NAMALWA (cell line): ENCODE data around the gene TACC2.

Source experiments
- DNase-seq: peaks from one replicate; pipeline ENCODE4 v3.0.0-alpha.2; 2015; ENCODE audit warnings: low spot score

Gene TACC2

DNA sequence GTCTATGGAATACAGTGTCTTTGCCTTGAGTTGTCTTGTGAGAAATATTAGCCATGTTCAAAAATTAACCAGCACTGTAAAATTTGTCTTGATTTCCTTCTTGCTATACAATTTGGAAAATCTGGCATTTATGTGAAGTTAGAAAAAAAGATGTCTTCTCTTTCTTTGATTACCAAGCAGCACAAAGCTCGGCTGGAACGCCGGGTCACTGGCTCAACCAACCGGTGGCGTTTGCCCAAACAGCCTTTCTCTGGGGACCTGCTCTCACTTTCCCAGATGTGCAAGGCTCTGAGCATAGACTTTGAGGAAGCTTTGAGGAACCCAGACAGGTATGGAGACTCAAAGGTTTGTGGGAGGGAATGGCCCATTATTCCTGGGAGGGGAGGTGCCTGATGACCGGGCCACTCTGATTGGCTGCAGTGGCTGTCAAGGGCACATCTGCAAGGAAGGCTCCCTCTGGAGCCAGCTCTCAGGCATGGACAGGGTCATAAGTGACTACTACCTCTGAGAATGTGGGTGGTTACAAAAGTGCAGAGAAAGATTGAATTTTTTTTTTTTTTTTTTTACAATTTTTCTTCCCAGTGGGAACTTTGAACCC, 287.7 kb downstream of the TACC2 start:
- DNase-seq: no peak

DNA sequence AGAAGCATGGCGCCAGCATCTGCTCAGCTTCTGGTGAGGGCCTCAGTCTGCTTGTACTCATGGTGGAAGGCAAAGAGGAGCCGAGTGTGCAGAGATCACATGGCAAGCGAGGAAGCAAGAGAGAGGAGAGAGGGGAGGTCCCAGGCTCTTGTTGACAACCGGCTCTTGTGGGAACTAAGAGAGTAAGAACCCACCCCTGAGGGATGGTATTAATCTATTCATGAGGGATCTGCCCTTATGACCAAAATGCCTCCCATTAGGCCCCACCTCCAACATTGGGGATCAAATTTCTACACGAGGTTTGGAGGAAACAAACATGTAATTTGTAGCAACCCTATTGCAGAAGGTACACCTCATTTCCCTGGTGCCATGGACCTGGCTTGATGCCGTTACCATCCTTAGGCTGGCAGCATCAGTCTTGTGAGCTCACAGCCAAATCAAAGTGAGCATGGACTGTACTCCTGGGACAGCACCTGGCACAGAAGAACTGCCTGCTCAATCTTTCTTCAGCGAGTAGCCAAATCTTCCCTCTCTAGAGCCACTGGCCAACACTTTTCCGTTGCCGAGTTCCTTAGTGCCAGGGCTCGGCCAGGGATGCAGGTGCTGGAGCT, 288.7 kb downstream of the TACC2 start:
- DNase-seq: no peak

DNA sequence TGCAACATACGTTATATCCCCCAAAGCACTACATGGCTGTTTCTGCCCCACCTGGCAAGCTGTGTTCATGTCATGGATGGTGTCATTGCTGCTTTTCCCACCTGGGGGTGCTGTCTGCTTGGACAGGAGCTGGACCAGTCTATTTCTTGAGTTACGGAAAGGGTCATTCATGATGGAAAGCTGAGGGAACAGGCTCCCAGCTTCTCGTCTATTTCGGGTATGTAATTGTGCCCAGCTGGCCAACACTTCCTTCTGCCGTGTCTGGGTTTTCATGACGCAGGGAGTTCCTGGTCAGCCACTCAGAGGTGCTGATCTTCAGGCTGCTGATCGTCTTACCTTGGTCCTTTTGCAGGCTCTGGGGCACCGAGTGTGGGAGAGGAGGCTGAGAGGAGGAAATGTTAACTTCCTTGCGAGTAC, 290.8 kb downstream of the TACC2 start:
- DNase-seq: peak; percentile 38

DNA sequence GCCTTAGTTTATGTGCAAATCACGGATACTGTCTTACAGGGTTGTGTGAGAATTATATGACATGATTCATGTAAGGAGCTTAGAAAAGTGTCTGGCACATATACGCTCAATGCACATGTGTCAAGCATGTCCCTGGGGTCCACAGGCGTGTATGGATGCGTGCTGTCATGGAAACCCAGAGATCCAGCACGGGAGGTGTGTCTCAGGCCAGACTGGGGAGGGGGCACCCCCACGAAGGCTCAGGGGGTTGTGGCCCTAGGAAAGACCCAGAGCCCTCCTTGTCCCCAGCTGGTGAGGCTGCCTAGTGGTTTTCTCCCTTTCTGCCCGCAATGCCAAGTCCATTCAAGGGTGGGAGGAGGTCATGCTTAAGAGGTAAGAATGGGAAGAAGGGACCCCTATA, 291.2 kb downstream of the TACC2 start:
- DNase-seq: no peak

DNA sequence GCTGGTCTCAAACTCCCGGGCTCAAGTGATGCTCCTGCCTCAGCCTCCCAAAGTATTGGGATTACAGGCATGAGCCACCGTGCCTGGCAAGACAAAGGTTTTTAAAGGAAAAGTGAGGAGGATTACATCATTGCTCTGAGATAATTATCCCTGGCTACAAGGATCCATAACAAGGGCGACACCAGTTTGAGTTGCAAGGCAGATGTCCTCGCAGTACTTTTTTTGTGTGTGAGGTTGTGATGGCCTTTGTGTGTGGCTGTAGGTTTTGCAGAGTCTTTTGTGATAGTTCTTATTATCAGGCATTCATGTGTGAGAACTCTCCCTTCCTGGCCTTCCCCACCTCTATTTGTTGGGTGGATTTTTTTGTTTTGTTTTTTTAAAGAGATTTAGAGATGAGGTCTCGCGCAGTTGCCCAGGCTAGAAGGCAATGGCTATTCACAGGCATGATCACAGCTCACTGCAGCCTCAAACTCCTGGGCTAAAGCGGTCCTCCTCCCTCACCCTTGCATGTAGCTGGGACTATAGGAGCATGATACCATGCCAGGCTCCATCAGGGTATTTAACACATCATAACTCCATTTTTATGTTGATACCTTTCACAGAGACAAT, 292.2 kb downstream of the TACC2 start:
- DNase-seq: no peak

DNA sequence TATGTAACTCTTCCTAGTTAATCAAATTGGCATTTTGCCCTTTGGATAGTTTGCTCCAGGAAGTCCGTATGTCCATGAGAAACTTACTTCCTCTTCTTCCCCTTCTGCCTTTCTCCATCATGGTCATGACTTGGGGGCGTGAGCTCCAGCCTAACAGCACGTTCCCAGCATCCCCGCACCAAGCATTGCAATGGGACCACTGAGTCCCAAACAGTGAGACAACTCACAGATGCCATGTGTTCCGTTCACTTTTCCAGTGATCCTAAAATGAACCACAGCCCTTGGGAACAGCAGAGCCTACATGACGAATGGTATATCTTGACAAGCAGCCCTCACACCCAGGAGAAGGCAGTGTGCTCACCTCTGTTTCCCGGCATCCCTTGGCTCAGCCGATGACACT, 292.8 kb downstream of the TACC2 start:
- no peak for DNase-seq

DNA sequence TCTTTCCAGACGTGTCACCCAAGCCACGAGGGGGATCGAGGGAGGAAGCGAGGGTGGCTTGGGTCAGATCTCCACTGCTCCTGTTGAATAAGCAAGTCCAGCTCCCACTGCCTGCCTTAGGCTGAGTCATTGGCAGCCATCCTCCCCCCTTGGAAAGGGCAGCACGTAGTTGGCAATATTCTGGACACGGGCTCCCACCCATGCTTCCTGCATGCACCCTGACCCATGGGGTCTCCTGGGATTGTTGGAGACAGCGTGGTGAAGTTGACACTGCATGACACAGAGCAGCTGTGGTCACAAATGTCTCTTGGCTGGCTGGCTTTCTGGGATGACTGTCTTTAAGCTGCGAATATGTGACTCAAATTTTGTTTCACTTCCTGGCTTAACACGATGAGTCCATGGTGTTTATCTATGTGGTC, 293.3 kb downstream of the TACC2 start:
- no peak for DNase-seq

DNA sequence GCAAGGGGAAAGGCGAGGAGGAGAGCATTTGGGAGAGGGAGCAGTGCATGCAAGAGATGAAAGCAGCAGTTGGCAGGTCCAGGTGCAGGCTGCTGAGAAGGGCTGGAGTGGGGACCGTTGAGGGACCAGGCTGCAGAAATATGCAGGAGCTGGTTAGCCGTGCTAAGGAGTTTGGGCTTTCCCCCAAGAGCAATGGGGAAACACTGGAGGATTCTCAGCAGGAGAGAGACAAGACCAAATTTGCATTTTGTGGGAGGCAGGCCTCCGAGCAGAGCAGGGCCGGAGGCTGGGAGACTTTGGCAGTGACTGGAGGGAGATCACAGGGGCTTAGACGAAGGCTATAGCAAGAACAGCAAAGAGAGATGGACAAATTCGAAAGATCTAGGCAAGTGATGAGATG, 293.9 kb downstream of the TACC2 start:
- no peak for DNase-seq

DNA sequence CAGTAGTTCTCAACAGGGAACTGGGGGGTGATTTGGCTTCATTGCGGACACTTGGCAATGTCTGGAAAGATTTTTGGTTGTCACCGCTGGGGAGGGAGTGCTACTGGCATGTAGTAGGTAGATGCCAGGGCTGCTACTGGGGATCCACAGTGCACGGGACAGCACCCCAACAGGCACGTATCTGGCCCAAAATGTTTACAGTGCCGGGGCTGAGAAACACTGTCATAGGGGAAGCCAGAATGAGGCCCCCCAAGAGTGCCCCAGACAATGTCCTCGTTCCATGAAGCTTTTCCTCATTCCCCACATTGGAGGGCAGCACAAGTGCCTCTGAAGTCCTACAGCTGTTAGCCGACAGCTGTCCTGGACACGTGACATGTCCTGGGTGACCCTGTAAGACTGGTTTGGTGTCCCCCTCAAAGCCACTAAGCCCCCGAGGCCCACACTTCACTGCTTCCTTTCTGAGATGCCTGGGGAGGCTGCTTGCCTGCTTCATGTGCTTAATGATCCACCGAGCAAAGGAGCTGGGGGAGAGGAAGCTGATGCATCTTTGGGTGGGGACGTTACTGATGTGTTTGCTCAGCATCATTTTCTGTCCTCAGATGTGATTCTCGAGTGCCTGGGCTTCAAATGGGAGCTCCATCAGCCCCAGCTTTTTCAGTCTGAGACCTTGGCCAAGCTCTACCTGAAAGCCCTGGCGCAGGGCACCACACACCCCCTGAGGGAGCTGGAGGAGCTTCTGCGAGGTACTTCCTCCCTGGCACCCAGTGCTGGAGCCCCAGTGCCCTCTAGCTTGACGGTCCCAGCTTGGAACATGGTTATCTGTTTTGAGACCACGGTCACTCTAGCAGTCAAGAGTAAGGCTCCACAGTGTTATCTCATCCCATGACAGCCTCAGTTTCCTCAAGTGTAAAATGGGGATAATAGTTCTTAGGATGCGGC, 296.8 kb downstream of the TACC2 start:
- DNase-seq: no peak

DNA sequence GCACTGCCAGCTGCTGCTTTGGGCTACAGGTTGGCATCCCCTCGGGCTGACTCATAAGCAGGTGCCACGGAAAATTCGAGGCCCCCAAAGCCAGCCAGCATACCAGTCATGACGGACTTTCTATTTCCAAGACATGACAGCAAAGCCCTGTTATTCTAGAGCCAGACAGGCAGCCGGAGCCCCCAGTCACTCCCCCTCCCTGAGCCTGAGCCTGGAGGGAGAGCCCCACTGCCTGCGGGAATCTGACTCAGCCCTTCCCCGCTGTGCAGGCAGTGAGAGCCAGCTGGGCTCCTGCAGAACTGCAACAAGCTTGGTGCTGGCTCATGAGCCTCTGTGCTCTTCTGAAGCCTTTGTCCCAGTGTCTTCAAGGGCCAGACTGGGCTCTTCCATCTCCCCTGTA, 297.9 kb downstream of the TACC2 start:
- DNase-seq: no peak

DNA sequence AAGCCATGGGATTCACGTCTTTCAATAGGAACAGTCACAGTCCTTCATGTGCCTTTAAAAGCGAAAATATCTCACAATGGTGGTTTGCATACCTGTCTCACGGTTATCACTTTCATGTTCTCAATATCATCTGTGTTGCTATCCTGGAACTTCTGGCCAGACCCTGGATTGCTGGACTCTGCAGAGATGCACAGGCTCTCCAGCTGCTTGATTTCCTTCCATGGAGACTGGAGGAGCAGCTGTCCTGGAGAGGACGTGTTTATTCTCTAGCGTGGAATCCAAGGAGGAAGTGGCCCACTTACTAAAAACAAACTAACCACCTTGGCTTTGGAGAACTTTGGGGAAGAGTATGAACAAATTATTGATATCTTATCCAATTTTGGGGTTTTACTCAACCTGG, 298.6 kb downstream of the TACC2 start:
- no peak for DNase-seq

DNA sequence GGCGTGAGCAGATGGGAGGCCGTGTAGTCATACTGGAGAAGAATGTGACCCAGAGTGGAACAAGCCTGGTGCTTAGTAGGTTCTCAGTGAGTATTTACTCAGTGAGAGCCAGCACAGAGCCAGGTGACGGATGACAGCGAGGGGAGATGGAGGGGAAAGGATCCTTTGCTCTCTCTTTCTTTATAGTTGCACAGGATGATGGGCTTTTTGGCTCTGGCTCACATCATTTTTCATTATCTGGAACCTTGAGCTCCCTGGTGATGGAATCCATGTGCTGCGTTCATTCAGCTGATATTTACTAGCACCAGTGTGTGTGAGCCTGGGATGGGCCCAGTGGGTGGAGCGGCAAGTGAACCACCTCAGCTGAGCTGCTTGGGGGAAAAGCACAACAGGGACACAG, 299.3 kb downstream of the TACC2 start:
- DNase-seq: no peak

DNA sequence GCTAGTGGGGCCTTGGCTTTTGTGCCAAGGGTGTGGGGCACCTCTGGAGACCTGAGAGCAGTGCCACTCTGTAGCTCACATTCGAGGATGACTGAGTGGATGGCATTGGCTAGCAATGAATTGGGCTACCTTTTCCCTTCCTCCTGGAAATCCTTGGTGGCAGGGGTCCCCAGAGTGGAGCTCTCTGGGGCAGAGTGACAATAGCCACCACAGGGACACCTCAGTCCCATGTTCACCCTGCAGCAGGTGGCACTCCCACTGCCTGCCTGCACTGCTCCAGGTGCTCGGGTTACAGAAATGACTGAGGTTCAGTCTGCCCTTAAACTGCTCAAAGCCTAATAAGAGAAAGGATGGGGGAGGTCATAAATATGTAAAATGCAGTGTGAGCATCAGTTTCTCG, 300.0 kb downstream of the TACC2 start:
- no peak for DNase-seq

DNA sequence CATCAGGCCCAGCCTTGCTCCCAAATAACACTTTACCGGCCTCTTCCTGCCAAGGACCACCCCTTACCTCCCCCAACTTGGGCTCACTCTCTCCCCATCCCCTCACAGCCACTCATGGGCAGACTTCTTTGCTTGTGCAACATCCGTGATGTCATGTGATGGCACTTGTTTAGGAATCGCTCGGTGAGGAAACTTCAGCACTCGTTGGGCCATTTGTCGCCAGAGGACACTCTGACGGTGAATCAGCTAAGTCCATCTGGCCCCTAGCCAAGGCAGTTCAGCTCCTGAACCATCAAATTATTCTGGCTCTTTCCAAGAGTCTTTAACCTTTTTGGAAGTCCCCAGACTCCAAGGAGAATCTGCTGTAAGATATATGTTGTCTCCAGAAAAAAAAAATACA, 301.4 kb downstream of the TACC2 start:
- no peak for DNase-seq

DNA sequence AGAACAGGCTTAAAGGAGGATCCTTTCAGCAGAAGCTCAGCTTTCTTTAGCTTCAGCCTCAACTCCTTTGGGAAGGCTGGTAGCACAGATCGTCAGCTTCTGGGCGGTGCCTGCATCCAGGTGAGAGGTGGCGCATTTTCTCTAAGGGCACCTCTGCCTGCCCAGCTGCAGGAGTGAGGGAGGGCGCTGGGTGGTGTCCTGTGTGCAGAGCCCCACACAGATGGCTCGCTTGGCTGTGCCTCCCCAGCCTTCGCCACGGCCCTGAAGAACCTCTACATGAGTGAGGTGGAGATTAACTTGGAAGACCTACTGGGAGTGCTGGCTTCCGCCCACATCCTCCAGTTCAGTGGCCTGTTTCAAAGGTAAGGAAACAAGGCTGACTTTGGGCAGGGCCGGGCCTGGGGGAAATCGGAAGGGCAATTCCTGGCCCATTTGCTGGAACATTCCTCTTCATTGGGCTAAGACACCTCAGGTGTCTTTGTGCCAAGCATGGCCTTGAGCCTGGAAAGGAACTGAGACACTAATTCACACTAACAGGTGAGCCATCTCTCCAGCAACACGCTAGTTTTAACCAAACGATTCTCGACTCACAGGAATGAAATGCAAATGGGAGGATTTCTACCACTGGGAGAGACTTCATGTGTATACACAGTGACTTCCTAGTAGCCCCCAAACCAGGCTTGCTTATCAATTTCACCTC, 302.0 kb downstream of the TACC2 start:
- no peak for DNase-seq

DNA sequence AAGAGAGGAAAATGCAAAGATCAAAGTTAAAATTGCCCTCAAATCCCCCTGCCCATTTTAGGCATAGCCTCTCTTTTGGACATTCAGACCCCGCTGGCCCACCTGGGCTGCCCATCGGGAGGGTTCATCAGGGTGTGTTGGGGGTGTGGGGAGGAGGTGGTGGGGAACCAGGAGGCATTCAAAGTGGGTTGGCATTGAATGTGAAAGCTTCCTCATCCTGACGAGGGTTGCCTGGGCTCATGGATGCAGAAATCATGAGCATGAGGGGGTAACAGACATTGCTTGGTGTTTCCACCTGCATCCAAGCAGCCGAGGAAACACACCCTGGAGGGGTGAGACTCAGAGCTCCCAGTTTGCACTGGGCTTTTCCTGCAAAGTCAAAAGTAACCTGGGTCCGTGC, 302.8 kb downstream of the TACC2 start:
- DNase-seq: no peak

DNA sequence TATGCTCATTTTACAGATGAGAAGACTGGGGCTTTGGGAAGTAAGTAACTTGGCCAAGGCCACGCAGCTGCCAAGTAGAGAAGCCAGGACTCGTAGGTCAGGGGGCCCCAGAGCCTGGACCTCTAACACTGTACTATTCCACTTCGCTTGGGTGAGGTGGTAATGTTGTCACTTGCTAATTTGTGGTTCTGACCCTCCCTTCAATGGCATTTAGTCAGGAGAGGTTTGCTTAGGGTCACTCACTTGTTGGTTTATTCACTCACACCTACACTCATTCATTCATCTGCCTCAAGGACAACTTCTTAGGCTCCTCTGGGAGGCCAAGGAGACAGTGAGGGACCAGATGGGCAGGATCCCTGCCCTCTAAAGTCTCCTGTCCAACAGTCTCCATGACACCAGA, 303.4 kb downstream of the TACC2 start:
- no peak for DNase-seq

DNA sequence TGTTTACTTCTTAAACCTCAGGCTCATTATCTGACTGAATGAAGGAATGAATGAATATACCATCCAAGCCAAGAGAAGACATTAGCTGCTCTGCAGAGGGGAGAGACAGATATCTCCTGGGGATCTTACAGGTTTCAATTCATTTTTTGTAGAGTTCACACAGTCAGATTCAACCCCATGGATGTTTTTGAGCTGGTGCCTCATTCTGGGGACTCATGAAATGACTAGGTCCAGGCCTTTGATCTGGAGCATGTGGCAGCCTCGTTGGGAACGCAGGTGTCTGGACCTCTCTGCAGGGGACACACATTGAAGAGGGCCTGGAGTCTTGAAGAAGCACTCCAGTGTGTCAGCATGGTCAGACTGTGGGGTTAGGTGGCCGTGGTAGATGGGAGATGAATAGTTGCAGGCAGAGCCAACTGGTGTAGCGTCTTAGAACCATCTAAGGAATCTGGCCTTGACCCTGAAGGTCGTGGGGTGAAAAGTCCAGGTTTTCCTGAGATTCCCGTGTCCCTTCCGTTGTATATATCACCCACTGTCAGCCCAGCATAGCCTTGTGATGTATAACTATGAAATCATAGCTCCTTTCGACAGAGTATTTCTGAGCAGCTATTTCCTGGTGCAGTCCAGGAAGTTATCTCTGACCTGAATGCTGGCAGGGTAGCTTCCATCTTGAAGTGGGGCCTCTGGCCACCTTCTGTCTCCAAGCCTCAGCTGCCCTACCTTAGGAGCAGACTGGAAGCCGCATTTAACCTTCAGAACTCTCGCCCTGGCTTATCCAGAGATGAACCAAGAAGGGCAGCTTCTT, 304.4 kb downstream of the TACC2 start:
- DNase-seq: no peak

DNA sequence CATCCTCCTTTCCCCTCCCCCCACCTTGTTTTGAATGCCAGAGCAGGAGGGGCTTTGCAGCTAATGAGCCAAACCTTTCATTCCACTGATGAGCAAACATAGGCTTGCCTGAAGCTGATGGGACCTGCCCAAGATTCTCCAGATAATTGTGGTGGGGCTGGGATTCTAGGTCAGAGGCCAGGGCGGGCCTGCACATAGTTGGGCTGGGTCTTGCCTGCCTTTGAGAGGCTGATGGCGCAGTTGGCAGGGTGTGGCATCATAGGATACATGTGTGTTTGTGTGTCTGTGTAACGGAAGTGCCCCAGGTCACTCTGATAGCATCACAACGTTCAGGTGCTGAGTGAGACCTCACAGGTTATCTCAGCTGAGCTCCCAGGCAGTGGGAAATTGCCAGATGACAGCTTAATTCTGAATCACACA, 305.0 kb downstream of the TACC2 start:
- DNase-seq: no peak

DNA sequence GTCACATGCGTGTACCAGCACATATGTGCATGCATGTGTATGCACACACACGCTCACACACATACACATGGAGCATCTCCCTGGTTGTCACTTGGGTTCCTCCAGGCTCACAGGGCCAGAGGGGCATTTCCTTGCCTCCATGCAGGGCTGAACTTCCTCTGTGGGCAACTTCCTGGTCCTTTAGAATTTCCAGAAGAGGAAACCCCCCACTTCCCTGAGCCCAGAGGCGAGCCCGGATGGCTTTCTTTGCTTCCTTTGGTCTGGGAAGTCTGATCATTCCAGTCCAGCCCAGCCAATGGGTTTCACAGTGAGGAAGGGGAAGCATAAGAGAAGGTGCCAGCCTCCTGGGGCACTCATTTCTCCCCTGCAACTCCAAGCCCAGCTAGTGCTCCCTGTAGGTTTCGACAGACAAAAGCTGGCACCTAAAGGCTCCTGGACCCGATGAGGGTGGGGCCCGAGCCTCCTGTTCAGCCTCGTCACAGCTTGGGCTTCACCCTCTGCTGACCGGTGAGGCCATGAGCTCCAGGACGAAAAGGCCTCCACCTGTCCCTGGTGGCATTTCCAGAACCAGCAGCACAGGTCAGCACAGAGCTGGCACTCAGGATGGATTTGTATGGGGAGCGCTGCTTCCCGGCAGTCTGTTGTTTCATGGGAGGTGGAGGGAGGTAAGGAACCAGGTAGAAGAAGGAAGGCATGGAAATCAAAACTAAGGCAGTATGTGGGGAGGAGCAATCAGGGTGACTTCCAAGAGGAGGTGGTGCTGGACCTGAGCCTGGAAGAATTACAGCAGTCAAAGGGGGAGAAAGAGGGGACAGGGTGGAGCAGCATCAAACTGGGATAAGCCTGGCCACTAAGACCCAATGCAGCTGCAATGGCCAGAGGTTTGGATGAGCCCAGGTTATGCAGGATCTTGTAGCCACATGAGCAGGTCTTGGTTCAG, 305.8 kb downstream of the TACC2 start:
- no peak for DNase-seq
